Kidney epithelial cell (primary cell): ENCODE results near the gene ANKRD60. TPM values are rescaled to one million over a fixed set of nuclear protein-coding genes. Genes with fewer than 3 reads are reported as not detected.

ENCODE experiments used
- DNase-seq: peaks from one replicate; pipeline ENCODE4 v3.0.0-alpha.2; 2010; ENCODE audit warnings: low read depth
- H3K27me3 ChIP-seq: 2 replicates; pipeline ENCODE4 v1.6.0; 2011; ENCODE audit warnings: low read length; ENCODE audit not compliant: control insufficient read depth, insufficient read depth
- H3K36me3 ChIP-seq: 2 replicates; pipeline ENCODE4 v1.5.1; 2011; ENCODE audit warnings: low read length; ENCODE audit not compliant: control insufficient read depth, insufficient read depth
- H3K4me3 ChIP-seq: 2 replicates; pipeline ENCODE4 v1.5.1; 2011; ENCODE audit warnings: low read depth, mild to moderate bottlenecking, control low read depth, low read length
- CTCF ChIP-seq: IDR thresholded peaks from 2 replicates; pipeline ENCODE4 v1.5.1; 2011; ENCODE audit warnings: mild to moderate bottlenecking, moderate library complexity, low read length, control low read depth, inconsistent platforms; ENCODE audit not compliant: insufficient read depth, poor library complexity, severe bottlenecking
- total RNA-seq: library from RNA; depleted of rRNA; stranded (reverse); fragments of >200 nt; gene quantifications from 2 replicates; pipeline ENCODE4 v1.2.3, GENCODE V29; 2015

ANKRD60 gene
- total RNA-seq, 1 donor from 2014 or later, result not detected

- Histone ChIP-seq H3K4me3 (no peak overlapping the region), H3K27me3 (peaks cover 46% of the 10 kb centered on the region), H3K36me3 (no peaks in the 10 kb centered on the region)
- no peak for DNase-seq
- no peak for TF ChIP-seq CTCF
Measured at GRCh38 chr20:58224974-58225373, 3.5 kb downstream of the ANKRD60 start.

- no peak for TF ChIP-seq CTCF
- H3K27me3 ChIP-seq, result peaks cover 46% of the 10 kb centered on the region
- no peak for DNase-seq
Measured at GRCh38 chr20:58224097-58224496, 4.4 kb downstream of the ANKRD60 start.

GRCh38 chr20:58223358-58223941 lies 5.0 kb downstream of the ANKRD60 start:
- Histone ChIP-seq H3K4me3 (no peak overlapping the region), H3K27me3 (peaks cover 41% of the 10 kb centered on the region), H3K36me3 (no peaks in the 10 kb centered on the region)
- TF ChIP-seq CTCF, result no peak
- DNase-seq, result no peak

More at GRCh38 chr20:58224097-58224496, 4.4 kb downstream of the ANKRD60 start:
- Histone ChIP-seq H3K36me3 (no peaks in the 10 kb centered on the region), H3K4me3 (no peak overlapping the region)

- TF ChIP-seq CTCF, result no peak
- peaks cover 36% of the 10 kb centered on the region for H3K27me3 ChIP-seq
- no peak for DNase-seq
Measured at GRCh38 chr20:58222446-58222845, 6.0 kb downstream of the ANKRD60 start.

GRCh38 chr20:58219342-58219700 lies 9.1 kb downstream of the ANKRD60 start:
- peaks cover 26% of the 10 kb centered on the region for H3K27me3 ChIP-seq
- DNase-seq, result no peak
- TF ChIP-seq CTCF, result no peak
- no peak overlapping the region for H3K4me3 ChIP-seq
- H3K36me3 ChIP-seq, result no peaks in the 10 kb centered on the region

More at GRCh38 chr20:58222446-58222845, 6.0 kb downstream of the ANKRD60 start:
- no peaks in the 10 kb centered on the region for H3K36me3 ChIP-seq
- no peak overlapping the region for H3K4me3 ChIP-seq
